NOMO-1 treated with dmso at 0.1 percent for 144 hours (cell line): ENCODE data around the gene NETO2.

Experiments used
- DNase-seq: peaks from one replicate; lab custom pipeline; 2025; ENCODE audit not compliant: unreplicated experiment; lab: John Stamatoyannopoulos, UW

Gene NETO2

DNA sequence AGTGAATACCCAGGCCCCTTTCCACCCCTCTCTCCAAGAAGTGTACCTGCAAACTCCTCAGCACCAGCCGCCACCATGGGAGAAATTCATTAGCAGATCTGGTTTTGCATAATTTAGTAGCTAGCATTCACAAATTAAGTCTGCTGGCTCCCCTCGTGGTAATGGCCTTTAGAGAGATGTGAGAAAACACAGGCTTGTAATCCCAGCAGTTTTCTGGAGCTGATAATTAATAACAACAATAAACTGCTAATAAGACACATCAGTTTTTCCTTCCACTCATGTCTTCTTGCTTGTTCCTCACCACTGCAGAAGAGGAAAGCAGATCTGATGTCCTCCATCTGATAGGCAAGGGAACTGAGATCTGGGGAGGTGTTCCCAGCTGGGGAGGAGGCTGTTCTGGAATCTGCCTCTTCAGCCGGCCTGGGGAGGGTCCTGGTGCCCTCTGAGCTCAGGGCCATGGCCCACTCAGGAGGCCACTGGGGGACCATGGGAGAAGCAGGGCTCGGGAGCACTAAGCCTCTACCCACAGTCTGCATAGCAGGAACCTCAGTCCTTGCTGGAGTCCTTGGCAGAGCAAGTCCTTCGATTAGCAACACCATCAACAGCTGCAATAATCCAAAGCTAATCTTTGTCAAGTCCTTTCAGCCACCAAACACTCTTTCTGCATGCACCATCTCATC is 96.1 kb downstream of the NETO2 start:
- no peak for DNase-seq

DNA sequence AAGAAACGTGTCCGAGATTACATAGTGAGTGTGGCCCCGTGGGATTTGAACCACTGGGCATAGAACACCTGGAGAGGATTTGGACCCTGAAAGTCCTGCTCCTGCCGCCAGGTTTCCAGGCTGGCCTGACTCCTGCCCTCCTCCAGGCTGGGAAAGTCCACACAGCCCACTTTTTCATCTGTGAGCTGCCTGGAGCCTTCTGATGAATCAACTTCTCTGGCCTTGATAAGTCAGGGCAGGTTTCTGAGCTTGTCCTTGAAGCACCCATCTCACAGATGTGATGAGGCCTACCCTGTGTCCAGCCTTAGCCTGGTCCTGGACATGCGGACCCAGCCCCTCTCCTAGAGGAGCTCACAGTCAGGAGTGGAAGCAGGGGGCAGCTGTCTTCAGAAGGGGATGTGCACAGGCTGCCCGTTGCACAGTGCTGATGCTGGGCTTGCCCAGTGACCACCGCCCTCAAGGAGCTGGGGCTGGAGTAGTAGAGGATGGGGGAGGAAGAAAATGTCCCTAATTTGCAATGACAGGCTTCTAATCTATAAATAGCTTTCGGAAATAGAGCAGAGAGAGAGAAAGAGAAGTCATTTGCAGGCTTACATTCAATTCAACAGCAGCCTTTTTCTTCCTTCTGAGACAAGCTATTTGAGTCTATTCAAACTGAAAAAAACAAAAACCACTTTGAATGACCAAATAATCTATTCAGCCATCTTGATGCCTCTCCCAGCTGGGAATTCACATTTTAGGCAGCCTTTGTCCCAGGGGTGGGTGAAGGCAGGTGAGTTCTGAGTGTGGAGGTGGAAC is 96.8 kb downstream of the NETO2 start:
- DNase-seq, result no peak

DNA sequence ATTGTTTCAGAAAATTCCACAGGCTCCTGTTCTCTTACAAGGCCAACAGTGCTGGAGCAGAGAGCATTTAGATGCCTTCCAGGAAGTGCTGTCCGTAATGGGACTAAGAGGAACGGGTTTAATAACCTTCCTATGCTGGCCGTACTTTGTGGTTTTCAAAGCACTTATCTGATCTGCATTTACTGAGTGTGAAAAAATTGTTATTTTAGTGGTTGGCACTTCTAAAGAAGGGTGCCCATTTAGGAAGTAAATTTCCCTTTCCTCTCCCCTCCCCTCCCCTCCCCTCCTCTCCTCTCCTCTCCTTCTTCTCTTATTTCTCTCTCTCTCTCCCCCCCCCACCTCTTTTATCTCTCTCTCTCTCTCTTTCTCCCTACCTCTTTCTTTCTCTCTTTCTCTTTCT is 98.3 kb downstream of the NETO2 start:
- peak; percentile 12 for DNase-seq

DNA sequence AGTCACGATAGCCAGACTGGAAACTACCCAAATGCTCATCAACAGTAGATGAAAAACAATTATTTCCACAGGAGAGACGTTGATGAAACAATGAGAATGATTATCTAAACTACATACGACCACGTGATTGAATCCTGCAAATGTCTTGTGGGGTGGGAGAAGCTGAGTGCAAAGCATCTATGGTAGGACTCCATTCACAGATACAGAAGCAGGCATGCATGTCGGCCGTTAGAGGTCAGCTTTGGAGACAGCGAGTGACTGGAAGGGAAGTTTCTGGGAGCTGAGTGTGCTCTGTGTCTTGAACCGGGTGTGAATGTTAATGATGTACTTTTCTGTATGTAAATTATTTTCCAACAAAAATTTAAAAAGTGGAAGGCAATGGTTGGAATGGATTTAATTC is 98.7 kb downstream of the NETO2 start:
- DNase-seq, result no peak

DNA sequence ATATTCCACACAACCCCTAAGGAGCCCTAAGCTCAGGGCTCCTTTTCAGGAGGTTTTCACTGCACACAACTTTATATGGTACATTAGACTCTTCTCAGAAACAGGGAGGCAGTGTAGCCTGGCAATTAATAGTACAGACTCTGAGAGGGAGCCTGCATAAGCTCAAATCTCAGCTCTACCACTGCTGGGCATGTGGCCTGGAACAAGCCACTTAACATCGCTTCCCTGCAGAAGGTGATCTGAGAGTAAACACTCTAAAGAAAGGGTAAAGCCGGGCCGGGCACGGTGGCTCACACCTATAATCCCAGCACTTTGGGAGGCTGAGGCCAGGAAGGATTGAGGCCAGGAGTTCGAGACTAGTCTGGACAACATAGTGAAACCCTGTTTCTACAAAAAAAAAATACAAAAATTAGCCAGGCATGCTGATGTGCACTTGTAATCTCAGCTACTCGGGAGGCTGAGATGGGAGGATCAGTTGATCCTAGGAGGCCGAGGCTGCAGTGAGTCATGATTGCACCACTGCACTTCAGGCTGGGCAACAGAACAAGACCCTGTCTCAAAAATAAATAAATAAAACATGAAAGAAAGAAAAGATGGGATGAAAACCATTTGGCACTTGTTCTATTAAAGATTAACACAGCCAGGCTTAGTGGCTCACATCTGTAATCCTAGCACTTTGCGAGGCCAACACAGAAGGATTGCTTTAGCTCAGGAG is 99.6 kb downstream of the NETO2 start:
- no peak for DNase-seq

DNA sequence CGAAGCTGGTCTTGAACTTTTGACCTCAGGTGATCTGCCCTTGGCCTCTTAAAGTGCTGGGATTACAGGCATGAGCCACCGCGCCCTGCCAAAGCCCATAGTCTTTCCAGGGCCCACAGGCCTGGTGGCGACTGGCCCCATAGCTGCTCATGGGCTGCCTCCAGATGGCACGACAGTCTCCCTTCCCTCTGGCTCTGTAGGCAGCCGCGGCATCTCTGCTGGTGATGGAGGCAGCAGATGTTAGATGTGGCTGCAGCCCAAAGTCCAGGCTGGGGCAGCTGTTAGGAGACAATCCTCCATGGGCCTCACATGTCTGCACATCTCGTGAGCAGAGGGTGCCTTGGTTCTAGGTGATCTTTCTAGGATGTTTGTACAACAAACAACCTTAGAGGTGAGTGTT is 100.5 kb downstream of the NETO2 start:
- no peak for DNase-seq

DNA sequence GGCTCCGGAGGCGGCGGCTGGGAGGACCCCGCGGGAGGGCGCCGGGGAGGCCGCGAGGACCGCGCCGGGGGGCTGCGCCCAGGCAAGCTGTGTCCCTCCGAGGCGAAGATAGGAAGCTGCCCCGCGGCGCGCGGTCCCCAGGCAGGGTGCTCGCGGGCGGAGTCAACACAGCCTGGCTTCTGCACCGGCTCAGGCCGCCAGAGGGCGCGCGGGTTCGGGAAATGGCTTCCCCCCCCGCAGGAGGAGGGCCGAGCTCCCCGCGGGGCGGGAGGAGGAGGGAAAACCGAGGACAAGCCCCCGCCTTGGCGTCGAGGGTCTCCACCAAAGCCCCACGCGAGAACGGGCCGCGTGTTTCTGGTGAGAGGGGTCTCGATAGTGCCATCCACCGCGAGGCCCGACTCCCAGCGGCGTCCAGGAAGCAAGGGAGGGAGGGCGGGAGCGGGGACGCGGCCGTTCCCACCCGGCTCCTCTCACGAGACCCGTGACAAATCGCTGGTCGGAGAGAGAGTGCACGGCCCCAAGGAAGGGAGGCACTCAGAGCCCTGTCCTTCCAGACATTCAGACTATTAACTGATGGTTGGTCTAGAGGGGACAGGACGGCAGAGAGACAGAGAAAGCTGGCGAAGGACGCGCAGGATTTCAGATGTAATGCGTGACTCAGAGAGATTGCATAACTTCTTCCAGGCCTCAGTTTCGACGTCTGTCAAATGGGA is 105.8 kb downstream of the NETO2 start:
- DNase-seq, result peak; percentile 66

DNA sequence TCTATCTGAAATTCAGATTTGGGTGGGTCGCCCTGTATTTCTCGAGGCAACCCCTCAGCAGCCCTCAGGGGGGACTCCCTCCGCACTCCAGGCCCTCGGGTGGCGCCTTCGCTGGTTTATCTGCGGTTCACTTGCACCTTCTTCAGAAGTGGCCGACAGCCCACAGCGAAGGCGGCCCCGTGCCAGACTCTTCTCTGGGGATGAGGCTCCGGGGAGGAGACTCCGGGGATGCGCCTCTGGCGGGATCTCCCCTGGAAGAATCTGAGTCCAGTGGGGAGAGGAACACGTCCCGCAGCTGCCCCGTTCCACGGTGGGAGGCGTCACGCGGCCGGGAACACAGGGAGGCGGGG is 106.4 kb downstream of the NETO2 start:
- no peak for DNase-seq

DNA sequence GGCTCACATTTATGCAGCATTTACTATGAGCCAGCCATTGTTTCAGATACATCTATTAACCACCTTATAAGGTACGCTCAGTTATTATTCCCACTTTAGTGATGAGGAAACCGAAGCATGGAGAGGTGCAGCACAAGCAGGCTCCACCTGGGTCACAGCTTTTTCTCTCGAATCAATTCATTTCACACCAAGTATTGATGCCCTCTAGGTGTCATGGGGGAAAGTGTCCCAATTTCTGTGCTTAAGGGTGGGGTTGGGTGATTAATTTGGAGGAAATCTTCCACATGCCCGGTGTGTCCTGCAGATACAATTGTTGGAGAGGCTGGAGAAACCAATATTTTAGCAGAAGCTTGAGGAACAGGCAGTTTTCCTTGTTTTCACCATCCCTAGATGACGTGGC is 107.5 kb downstream of the NETO2 start:
- DNase-seq, result no peak

DNA sequence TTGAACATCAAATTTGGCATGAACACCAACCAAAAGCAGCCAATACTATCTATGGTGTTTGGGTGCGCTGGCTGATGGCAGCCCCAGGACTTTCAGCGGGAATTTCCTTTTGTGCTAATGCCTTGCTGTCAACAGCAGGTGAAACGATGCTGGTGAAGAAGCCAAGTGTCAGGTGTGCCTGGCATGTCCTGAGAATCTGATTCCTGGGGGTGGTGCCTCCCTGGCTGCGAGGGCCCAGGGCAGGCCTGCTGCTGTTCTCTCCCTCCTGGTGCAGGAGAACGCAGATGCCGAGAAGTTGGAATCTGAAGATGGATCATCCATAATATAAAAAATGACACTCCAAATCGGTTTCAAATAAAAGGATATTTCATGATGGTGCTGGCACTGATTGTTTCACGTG is 108.3 kb downstream of the NETO2 start:
- no peak for DNase-seq

DNA sequence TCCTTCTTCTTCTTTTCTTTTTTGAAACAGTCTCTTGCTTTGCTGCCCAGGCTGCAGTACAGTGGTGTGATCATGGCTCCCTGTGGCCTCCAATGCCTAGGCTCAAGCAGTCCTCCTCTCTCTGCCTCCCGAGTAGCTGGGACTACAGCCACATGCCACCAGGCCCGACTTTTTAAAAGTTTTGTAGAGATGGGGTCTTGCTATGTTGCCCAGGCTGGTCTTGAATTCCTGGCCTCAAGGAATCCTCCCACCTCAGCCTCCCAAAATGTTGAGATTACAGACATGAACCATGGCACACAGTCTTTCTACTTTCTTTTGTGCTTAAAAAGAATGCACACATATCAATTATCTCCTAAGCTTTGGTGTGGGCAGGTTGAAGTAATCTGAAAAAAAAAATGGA is 109.3 kb downstream of the NETO2 start:
- DNase-seq, result no peak

DNA sequence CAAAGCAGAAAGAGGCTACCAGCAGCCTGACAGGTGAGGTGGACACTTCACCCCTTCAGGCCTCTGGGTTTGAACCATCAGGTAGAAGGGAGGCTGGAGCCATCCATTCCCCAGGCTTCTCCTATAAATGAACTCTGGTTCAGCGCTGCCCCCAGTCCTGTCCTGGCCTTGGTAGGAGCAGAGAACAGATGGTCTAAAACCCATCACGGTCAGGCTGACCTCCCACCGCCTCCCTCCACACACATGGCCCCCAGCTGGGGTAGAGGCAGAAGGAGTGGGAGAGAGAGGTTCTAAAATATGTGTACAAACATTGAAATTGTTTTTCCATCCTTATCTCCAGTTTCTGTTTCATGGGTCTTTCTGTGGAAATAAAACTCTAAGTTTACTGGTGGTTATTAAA is 110.6 kb downstream of the NETO2 start:
- no peak for DNase-seq

DNA sequence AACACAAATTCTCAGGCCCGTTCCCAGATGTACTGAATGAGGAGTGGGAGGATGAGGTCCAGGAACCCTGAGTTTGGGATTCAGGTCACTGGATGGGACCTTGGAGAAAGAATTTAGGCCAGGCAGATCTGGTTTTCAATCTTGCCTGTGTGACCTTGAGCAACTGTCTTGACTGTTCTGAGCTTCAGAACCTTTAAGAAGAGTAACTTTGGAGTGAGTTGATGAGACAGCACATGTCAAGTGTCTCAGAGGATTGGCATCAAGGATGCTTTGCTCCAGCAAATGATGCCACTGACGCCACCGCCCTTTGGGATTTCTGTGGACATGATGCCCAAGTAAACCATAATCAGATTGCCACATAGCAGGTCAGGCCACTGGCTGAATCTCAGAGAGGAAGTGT is 114.0 kb downstream of the NETO2 start:
- DNase-seq, result no peak

DNA sequence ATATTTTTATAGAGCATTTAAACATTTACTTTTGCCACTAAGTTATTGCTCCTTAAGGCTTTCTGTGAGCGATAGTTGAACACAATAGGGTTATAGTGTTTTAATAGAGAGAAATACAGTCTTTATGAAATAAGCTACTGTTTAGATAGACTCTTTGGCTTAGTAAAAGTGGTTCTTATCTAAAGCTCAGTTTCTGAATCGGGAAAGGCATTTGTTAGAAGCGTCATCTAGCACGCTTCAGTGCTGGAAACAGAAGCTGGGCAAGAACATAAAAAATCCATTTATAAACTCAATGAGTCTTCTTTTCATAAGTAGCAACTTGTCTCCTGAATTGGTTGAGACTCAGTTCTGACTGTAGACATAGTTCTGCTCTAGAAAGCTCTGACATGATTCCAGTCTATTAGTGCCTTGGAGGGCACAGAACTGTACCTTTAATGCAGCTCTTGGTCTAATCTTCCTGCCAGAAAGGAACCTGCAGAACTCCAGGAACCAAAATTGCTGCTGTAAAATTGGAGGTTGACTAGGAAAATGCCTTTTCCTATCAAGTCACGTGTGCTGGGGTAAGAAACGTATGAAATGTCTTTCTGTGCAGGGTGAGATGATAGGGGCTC is 114.9 kb downstream of the NETO2 start:
- DNase-seq, result no peak
